OCI-LY3 (cell line): ENCODE measurements around the gene IFNGR1.

Source experiments
- H2AFZ ChIP-seq: fragments of 200-600, 300-600 bp; shearing (Covaris generic); 2 replicates; pipeline ENCODE4 v1.6.0; 2014; ENCODE audit warnings: antibody characterized with exemption, low read depth, low read length
- H3K27ac ChIP-seq: fragments of 200-600, 300-600 bp; sonication (generic); 2 replicates; pipeline ENCODE4 v1.5.1; 2014; ENCODE audit warnings: mild to moderate bottlenecking, low read length, moderate library complexity, mixed read lengths
- H3K27me3 ChIP-seq: fragments of 200-600, 300-600 bp; sonication (generic); 2 replicates; pipeline ENCODE4 v1.6.1; 2014; ENCODE audit warnings: low read depth, low read length, mixed read lengths
- H3K36me3 ChIP-seq: fragments of 200-600, 300-600 bp; sonication (generic); replicated peaks from 2 replicates; pipeline ENCODE3; 2014; ENCODE audit warnings: low read depth, low read length, mixed read lengths
- H3K4me1 ChIP-seq: fragments of 300-600, 200-600 bp; sonication (generic); 2 replicates; pipeline ENCODE4 v1.6.1; 2014; ENCODE audit warnings: low read length, mixed read lengths
- H3K4me2 ChIP-seq: fragments of 200-600, 300-600 bp; sonication (generic); 2 replicates; pipeline ENCODE4 v1.6.1; 2014; ENCODE audit warnings: low read length, mixed read lengths
- H3K4me3 ChIP-seq: fragments of 300-600, 200-600 bp; sonication (generic); 2 replicates; pipeline ENCODE4 v1.5.1; 2014; ENCODE audit warnings: antibody characterized with exemption, mild to moderate bottlenecking, low read length, moderate library complexity
- H3K79me2 ChIP-seq: fragments of 300-600, 200-600 bp; shearing (Covaris generic); 2 replicates; pipeline ENCODE4 v1.6.1; 2014; ENCODE audit warnings: mild to moderate bottlenecking, low read length, mixed read lengths
- H3K9ac ChIP-seq: fragments of 300-600, 200-600 bp; shearing (Covaris generic); 2 replicates; pipeline ENCODE4 v1.6.0; 2014; ENCODE audit warnings: mild to moderate bottlenecking, low read length, moderate library complexity
- H3K9me3 ChIP-seq: fragments of 200-600, 300-600 bp; shearing (Covaris generic); 2 replicates; pipeline ENCODE4 v1.6.1; 2014; ENCODE audit warnings: low read length, mixed read lengths; ENCODE audit not compliant: insufficient read depth
- H4K20me1 ChIP-seq: fragments of 200-600, 300-600 bp; sonication (generic); 2 replicates; pipeline ENCODE4 v1.6.1; 2016; ENCODE audit warnings: low read length, mixed read lengths; ENCODE audit not compliant: insufficient read depth
- EZH2phosphoT487 ChIP-seq: fragments of 200-600 bp; shearing (Covaris generic); IDR thresholded peaks from 2 replicates; pipeline ENCODE4 v1.6.1; 2018; ENCODE audit warnings: antibody characterized with exemption, mixed run types, low read depth
- TF ChIP-seq, protein P1 (sequence below): fragments of 200-600, 300-600 bp; sonication (generic); IDR thresholded peaks from 2 replicates; pipeline ENCODE4 v1.5.1; 2014; ENCODE audit warnings: antibody characterized with exemption, low read length, low read depth

IFNGR1 gene

GRCh38 chr6:137264311-137265075 lies 45.3 kb upstream of the IFNGR1 start:
- no peak overlapping the region for H3K4me3 ChIP-seq
- no peak overlapping the region for H3K27ac ChIP-seq
- no peak for TF ChIP-seq EZH2phosphoT487
- TF ChIP-seq, protein P1, sequence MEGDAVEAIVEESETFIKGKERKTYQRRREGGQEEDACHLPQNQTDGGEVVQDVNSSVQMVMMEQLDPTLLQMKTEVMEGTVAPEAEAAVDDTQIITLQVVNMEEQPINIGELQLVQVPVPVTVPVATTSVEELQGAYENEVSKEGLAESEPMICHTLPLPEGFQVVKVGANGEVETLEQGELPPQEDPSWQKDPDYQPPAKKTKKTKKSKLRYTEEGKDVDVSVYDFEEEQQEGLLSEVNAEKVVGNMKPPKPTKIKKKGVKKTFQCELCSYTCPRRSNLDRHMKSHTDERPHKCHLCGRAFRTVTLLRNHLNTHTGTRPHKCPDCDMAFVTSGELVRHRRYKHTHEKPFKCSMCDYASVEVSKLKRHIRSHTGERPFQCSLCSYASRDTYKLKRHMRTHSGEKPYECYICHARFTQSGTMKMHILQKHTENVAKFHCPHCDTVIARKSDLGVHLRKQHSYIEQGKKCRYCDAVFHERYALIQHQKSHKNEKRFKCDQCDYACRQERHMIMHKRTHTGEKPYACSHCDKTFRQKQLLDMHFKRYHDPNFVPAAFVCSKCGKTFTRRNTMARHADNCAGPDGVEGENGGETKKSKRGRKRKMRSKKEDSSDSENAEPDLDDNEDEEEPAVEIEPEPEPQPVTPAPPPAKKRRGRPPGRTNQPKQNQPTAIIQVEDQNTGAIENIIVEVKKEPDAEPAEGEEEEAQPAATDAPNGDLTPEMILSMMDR: no peak

DNA sequence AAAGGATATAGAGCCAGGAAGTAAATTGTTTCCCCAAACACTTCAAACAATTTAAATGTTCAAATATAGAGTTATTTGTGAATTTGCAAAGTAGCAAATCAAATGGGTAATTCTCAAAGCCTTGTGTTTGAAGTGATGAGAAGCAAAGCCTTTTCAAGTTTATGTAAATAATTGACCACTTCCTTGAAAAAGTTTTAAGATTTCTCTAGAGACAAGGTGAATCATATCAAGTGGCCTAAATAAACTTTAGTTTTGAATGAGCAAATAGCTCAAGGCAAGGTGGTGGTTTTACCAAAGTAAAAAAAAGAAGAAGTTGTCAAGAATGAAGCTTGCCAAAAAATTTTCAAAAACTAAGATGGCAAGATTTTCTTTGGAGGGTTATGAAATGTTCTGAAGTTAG lies 42.6 kb upstream of the IFNGR1 start:
- peak overlapping the region; percentile 32 for H3K4me2 ChIP-seq
- H3K36me3 ChIP-seq: no peaks in the 10 kb centered on the region
- no peaks in the 10 kb centered on the region for H4K20me1 ChIP-seq
- H2AFZ ChIP-seq: no peak overlapping the region
- no peaks in the 10 kb centered on the region for H3K9me3 ChIP-seq
- no peaks in the 10 kb centered on the region for H3K27me3 ChIP-seq
- H3K27ac ChIP-seq: peak overlapping the region; percentile 65
- no peak overlapping the region for H3K4me3 ChIP-seq
- H3K4me1 ChIP-seq: peaks cover 24% of the 10 kb centered on the region
- H3K79me2 ChIP-seq: no peaks in the 10 kb centered on the region
- H3K9ac ChIP-seq: no peak overlapping the region; the same call in 1 of the 2 replicates
- TF ChIP-seq EZH2phosphoT487: no peak
- TF ChIP-seq, protein P1: no peak

More at GRCh38 chr6:137264311-137265075, 45.3 kb upstream of the IFNGR1 start:
- Histone ChIP-seq H3K27me3 (no peaks in the 10 kb centered on the region), H3K36me3 (no peaks in the 10 kb centered on the region), H3K9ac (no peak overlapping the region), H2AFZ (no peak overlapping the region), H3K79me2 (no peaks in the 10 kb centered on the region), H3K4me1 (peaks cover 24% of the 10 kb centered on the region), H3K4me2 (no peak overlapping the region), H3K9me3 (no peaks in the 10 kb centered on the region), H4K20me1 (no peaks in the 10 kb centered on the region)

GRCh38 chr6:137261361-137261760 lies 42.2 kb upstream of the IFNGR1 start:
- Histone ChIP-seq H3K9me3 (no peaks in the 10 kb centered on the region), H3K79me2 (no peaks in the 10 kb centered on the region), H3K4me1 (peaks cover 24% of the 10 kb centered on the region), H3K4me3 (no peak overlapping the region), H3K9ac (no peak overlapping the region; the same call in 1 of the 2 replicates), H3K36me3 (no peaks in the 10 kb centered on the region), H4K20me1 (no peaks in the 10 kb centered on the region), H2AFZ (no peak overlapping the region), H3K4me2 (peak overlapping the region; percentile 32), H3K27me3 (no peaks in the 10 kb centered on the region), H3K27ac (peak overlapping the region; percentile 65)
- TF ChIP-seq EZH2phosphoT487: no peak
- TF ChIP-seq, protein P1: no peak

DNA sequence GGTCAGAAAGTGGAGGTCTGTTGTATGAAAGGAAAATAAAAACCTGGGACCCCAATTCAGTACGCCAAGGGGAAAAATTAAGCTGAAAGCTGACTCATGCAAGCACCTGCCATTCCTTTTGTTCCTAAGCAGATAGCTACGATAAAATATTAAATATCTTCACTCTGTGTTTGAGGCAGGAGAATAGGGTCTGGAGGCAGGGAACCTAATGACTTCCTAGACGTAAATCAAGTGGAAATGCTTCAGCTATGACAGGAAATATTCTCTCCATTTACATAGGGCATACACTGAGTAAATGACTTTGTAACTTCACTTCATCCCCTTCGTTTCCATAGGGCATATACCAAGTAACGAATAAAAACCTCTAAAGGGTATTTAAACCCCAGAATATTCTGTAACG lies 41.0 kb upstream of the IFNGR1 start:
- no peak overlapping the region for H3K4me2 ChIP-seq

More for the DNA sequence above, 41.0 kb upstream of the IFNGR1 start:
- H3K4me3 ChIP-seq: no peak overlapping the region
- no peak for TF ChIP-seq EZH2phosphoT487
- TF ChIP-seq, protein P1: no peak
- no peaks in the 10 kb centered on the region for H3K27me3 ChIP-seq
- no peaks in the 10 kb centered on the region for H3K36me3 ChIP-seq
- no peak overlapping the region for H3K27ac ChIP-seq
- no peaks in the 10 kb centered on the region for H3K9me3 ChIP-seq
- H2AFZ ChIP-seq: no peak overlapping the region
- peaks cover 24% of the 10 kb centered on the region for H3K4me1 ChIP-seq
- H3K9ac ChIP-seq: no peak overlapping the region
- H4K20me1 ChIP-seq: no peaks in the 10 kb centered on the region
- no peaks in the 10 kb centered on the region for H3K79me2 ChIP-seq
